ENCODE data around the gene KRT3.
"Not testable (repeated sequence)": the region's sequence is repeated elsewhere in the genome, so short reads cannot be mapped to it uniquely, and the experiment has no call there.

The KRT3 gene

DNA sequence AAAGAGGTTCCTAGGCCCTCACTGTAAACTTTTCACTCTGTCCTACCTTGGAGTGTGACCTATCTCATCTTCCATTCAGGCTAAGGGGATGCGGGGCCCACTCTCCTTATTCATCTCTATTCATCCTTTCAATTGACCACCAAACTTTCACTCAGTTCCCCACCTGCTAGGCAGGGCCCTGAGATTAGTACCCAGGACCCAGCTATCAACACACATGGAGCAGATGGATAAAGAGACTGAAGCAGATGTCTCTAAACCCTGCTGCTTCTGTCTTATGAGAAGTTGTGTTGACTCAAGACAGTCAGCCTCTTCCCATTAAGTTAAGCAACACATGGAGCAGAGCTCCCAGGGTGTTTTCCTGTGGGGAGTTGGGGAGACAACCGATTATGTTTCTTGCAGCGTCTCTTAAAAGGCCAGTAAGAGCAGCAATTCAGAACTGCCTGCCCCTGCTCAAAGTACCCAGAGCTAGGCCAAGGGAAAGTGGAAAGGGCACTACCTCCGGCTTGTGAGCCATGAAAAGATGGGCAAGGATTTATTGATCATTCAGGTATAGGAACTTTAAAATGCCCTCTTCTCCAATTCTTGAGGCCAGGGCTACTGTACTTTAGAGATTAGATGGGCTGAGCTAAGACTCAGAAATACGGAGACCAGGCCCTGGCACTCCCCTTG lies 29.4 kb downstream of the KRT3 start:
- POLR2A ChIA-PET = no interaction called here
- CTCF ChIA-PET = no interaction called here
- DNase-seq (ENCODE audit: extremely low spot score) = no peak
- TF ChIP-seq, protein P1, sequence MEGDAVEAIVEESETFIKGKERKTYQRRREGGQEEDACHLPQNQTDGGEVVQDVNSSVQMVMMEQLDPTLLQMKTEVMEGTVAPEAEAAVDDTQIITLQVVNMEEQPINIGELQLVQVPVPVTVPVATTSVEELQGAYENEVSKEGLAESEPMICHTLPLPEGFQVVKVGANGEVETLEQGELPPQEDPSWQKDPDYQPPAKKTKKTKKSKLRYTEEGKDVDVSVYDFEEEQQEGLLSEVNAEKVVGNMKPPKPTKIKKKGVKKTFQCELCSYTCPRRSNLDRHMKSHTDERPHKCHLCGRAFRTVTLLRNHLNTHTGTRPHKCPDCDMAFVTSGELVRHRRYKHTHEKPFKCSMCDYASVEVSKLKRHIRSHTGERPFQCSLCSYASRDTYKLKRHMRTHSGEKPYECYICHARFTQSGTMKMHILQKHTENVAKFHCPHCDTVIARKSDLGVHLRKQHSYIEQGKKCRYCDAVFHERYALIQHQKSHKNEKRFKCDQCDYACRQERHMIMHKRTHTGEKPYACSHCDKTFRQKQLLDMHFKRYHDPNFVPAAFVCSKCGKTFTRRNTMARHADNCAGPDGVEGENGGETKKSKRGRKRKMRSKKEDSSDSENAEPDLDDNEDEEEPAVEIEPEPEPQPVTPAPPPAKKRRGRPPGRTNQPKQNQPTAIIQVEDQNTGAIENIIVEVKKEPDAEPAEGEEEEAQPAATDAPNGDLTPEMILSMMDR (IDR thresholded peaks at IDR 0.05; ENCODE audit: control extremely low read depth, extremely low read depth, low read depth, missing control alignments) = no peak

DNA sequence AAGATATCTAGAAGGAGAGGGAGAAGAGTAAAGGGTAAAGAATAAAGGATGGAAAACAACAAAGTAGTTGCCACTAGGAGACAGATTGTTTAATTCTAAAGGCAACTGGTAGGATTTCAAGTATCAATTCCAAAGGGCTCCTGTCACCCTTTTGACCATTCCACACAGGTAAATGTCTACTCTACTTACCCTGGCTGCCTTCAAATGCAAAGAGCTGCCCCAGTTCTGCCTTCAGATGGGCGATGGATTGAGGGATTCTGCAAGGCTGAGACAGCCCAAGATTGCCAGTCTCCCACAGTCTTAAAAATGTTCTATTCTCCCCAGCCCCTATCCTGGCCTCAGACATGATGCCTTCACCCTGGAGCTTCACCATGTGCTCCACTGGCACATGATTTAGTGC lies 30.2 kb downstream of the KRT3 start:
- ChIA-PET POLR2A (no interaction called here), CTCF (no interaction called here)
- DNase-seq (ENCODE audit: extremely low spot score) = no peak
- TF ChIP-seq, protein P1 (IDR thresholded peaks at IDR 0.05; ENCODE audit: control extremely low read depth, extremely low read depth, low read depth, missing control alignments) = no peak

- TF ChIP-seq, protein P1 (IDR thresholded peaks at IDR 0.05; ENCODE audit: control extremely low read depth, extremely low read depth, low read depth, missing control alignments) = no peak
- POLR2A ChIA-PET = no interaction called here
- CTCF ChIA-PET = interaction anchor here (1.1 kb wide), 1 partner anchor 12 kb away, joined by 3 read pairs; no protein-coding TSS in a partner anchor
- no peak for DNase-seq (ENCODE audit: extremely low spot score)
Observed at GRCh38 chr12:52763991-52764390, 31.9 kb downstream of the KRT3 start.

DNA sequence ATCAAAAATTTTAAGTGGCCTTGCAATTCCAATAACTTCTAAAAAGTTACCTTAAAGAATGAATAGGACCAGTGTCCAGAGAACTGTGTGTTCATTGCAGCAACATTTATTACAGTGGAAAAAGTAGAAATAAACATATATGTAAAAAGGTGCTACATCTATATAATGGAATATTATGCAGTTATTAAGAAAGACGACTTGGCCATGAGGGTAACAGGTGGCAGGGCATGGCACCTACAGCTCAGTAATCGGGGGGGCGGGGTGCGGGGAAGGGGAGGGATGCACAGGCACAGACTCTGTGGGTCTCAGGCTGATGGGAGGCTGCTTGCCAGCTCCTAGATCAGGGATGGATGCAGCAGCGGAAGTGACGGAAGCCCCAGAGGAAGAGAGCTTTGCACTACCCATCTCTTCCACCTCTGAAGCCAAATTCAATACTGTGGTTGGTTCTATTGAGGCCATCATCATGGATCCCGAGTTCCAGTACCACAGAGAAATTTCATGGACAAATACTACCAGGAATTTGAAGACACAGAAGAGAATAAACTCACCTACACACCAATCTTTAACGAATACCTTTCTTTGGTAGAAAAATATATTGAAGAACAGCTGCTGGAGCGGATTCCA lies 32.8 kb downstream of the KRT3 start:
- no peak for DNase-seq (ENCODE audit: extremely low spot score)
- POLR2A ChIA-PET = no interaction called here
- TF ChIP-seq, protein P1 (IDR thresholded peaks at IDR 0.05; ENCODE audit: control extremely low read depth, extremely low read depth, low read depth, missing control alignments) = no peak
- CTCF ChIA-PET = no interaction called here

GRCh38 chr12:52761802-52762201 lies 34.1 kb downstream of the KRT3 start:
- ChIA-PET CTCF (no interaction called here), POLR2A (no interaction called here)
- TF ChIP-seq, protein P1 (IDR thresholded peaks at IDR 0.05; ENCODE audit: control extremely low read depth, extremely low read depth, low read depth, missing control alignments) = no peak
- DNase-seq (ENCODE audit: extremely low spot score) = no peak

- CTCF ChIA-PET; DNase-seq (ENCODE audit: extremely low spot score); POLR2A ChIA-PET: not testable (repeated sequence)
Observed at GRCh38 chr12:52761218-52761617, 34.7 kb downstream of the KRT3 start.

DNA sequence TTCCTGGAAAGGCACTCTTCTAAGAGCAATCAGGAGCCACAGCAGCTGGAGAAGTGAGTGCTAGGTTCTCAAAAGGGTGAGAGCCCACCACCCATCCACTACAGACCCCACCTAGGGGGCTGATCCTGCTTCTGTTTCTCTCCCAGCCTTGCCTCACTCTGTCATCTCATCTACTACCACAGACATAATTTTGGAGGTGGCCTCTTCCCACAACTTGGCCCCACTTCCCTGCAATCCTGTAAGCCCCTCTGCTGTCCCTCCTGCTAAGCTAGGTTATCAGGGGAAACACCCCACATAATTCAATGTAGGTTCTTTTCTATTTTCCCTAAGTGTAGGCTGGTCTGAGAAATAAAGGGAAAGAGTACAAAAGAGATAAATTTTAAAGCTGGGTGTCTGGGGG lies 35.3 kb downstream of the KRT3 start:
- TF ChIP-seq, protein P1 (IDR thresholded peaks at IDR 0.05; ENCODE audit: control extremely low read depth, extremely low read depth, low read depth, missing control alignments) = no peak
- no peak for DNase-seq (ENCODE audit: extremely low spot score)
- POLR2A ChIA-PET = no interaction called here
- CTCF ChIA-PET = no interaction called here
